ENCODE results near the gene DAG1.

DAG1 gene

DNA sequence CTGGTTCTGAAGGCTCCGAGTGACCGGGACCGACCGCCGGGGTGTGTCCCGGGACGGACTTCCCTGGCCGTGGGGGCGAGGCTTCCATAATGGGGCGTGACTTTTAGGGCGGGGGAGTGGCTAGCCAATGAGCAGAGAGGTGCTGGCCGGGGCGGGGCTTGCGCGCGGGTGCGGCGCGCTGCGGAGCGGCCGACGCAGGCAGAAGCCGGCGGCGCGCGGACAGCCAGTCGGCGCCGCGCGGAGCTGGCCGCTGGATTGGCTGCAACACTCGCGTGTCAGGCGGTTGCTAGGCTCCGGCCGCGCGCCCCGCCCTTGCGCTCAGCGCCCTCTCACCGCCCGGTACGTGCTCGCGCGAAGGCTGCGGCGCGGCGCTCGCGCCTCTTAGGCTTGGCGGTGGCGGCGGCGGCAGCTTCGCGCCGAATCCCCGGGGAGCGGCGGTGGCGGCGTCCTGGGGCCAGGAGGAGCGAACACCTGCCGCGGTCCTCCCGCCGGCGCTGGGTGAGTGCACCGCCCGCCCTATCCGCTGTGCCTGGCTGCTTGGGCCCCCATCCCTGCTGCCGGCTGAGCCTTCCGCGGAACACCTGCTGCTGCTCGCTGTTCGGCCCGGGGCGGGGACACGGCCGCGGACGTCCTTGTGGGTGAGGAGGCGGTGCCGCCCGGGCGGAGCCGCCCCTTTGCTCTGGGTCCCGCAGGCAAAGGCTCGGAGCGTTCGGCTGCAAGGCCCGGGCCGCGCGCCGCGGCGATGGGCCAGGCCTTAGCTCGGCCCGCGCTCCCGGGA lies at the start of gene DAG1:
Gene DAG1 (plus strand): TSS at position 332 of the 778 bp plus-strand sequence. CDS start 40,268 bp downstream, outside the sequence.
- peak within 1 kb of the TSS; percentile 77 for H3K4me3 ChIP-seq (ENCODE audit: low read depth, low read length)
- TF ChIP-seq, protein P1, sequence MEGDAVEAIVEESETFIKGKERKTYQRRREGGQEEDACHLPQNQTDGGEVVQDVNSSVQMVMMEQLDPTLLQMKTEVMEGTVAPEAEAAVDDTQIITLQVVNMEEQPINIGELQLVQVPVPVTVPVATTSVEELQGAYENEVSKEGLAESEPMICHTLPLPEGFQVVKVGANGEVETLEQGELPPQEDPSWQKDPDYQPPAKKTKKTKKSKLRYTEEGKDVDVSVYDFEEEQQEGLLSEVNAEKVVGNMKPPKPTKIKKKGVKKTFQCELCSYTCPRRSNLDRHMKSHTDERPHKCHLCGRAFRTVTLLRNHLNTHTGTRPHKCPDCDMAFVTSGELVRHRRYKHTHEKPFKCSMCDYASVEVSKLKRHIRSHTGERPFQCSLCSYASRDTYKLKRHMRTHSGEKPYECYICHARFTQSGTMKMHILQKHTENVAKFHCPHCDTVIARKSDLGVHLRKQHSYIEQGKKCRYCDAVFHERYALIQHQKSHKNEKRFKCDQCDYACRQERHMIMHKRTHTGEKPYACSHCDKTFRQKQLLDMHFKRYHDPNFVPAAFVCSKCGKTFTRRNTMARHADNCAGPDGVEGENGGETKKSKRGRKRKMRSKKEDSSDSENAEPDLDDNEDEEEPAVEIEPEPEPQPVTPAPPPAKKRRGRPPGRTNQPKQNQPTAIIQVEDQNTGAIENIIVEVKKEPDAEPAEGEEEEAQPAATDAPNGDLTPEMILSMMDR (IDR thresholded peaks at IDR 0.05; ENCODE audit: borderline replicate concordance, insufficient read depth, low read depth, low read length) = no peak

DNA sequence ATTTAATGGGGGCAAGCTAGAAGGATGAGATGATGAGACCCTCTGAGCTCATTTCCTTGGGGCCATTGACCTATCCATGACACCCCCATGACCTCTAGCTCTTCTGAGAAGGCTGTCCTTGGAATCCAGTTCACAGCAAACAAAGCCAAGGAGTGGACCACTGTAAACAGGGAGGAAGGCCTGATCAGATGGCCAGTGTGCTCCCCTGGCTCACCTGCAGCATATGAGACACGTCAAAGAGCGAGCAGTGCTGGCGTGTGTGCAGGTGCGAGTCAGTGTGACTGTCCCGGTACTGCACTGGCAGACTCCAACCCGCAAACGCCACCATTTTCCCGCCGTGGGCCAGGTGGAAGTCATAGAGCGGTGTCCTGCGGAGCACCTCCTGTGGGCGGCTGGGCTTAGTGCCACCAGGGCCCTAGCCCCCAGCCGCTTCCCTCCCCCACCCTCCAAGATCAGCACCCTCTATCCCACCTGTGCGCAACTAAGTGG lies 48.1 kb upstream of the DAG1 start:
- no peak overlapping the region for H3K4me3 ChIP-seq (ENCODE audit: low read depth, low read length)
- TF ChIP-seq, protein P1 (IDR thresholded peaks at IDR 0.05; ENCODE audit: borderline replicate concordance, insufficient read depth, low read depth, low read length) = no peak

DNA sequence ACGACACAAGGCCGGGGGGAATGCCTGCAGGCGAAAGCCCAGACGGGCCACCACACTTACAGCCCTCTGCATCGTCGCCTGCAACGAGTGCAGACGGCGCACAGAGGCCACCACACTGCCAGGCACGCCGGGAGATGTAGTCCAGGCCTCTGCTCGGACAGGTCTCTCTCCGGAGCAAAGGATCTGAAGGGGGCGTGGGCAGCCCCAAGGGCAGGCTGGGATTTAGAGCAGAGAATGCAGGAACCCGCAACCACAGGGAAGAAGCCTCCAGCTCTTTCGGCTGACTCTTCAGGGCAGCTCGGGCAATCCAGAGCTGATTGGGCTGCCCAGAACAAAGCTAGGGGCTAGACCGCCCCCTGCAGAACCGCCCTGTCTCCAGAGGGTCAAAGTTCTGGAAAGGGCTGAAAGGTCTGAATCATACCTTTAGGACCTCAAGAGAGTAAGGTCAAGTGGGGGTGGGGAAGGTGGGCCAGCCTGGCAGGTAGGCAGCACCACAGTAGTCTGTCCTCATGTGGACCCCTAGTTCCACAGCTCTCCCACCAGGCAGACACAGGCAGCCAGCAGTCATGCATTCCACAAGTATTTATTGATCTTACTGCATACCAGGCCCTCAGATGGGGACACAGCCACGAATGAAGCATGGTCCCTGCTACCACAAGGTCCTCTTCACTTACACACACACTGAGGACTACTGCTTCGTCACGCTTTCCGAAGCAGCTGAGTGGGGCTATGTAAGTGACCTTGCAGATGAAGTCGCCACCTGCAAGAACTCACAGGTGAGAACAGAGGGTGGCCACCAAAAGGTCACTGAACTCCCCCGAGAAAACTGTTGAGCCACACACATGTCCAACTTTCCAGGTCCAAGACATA lies 47.5 kb upstream of the DAG1 start, which contains the start of gene AMT:
Gene AMT (minus strand): TSS at position 95 of the 870 bp plus-strand sequence. CDS start 23 bp downstream, at position 72.
- H3K4me3 ChIP-seq (ENCODE audit: low read depth, low read length) = no peak within 1 kb of the TSS
- TF ChIP-seq, protein P1 (IDR thresholded peaks at IDR 0.05; ENCODE audit: borderline replicate concordance, insufficient read depth, low read depth, low read length) = no peak

- H3K4me3 ChIP-seq (ENCODE audit: low read depth, low read length) = no peak overlapping the region
- TF ChIP-seq, protein P1 (IDR thresholded peaks at IDR 0.05; ENCODE audit: borderline replicate concordance, insufficient read depth, low read depth, low read length) = no peak
These were observed 45.3 kb upstream of the DAG1 start for GRCh38 chr3:49424816-49425215.

GRCh38 chr3:49427586-49427985 lies 42.5 kb upstream of the DAG1 start:
- TF ChIP-seq, protein P1 (IDR thresholded peaks at IDR 0.05; ENCODE audit: borderline replicate concordance, insufficient read depth, low read depth, low read length) = no peak
- H3K4me3 ChIP-seq (ENCODE audit: low read depth, low read length) = no peak overlapping the region

DNA sequence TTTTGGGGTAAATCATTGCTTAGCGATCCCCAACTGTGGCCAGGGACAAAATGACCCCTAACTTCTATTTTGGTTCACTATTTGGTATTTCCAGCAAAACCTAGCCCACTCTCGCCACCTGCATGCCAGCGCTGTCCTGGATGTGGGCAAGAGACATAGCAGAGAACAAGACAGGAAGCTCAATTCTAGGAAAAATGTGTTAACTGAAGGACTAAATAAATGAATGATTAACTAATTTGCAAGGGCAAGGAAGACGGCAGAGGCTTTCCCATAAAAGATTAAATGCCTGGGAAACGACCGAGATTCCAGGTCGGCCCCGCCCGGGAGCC lies 41.4 kb upstream of the DAG1 start:
- TF ChIP-seq, protein P1 (IDR thresholded peaks at IDR 0.05; ENCODE audit: borderline replicate concordance, insufficient read depth, low read depth, low read length) = no peak
- H3K4me3 ChIP-seq (ENCODE audit: low read depth, low read length) = peak overlapping the region; percentile 50

Data from GM12875 (cell line).